ENCODE results near the gene METTL17.

The METTL17 gene

GRCh38 chr14:21041676-21042433 lies 52.1 kb downstream of the METTL17 start, which contains the start of gene RNASE7:
Gene RNASE7 (plus strand): TSS chr14:21042362. CDS start chr14:21042993, 631 bp downstream.
- no peak within 1 kb of the TSS for H3K27ac ChIP-seq (ENCODE audit: low read depth, low read length)
- H3K9me3 ChIP-seq (ENCODE audit: control insufficient read depth in 1 of 2, low read length in 2 of 2) = no peaks in the 10 kb centered on the region
- no peaks in the 10 kb centered on the region for H3K36me3 ChIP-seq (ENCODE audit: control insufficient read depth in 1 of 2, insufficient read depth in 2 of 2, low read length in 2 of 2)
- no peaks in the 10 kb centered on the region for H3K27me3 ChIP-seq (ENCODE audit: control insufficient read depth in 1 of 2, insufficient read depth in 2 of 2, low read length in 2 of 2)
- no peak within 1 kb of the TSS for H3K4me3 ChIP-seq (ENCODE audit: low read depth in 1 of 2, low read length in 2 of 2)
- peaks cover 33 to 38% of the 10 kb centered on the region in 2 donors for H3K4me1 ChIP-seq (ENCODE audit: control insufficient read depth in 1 of 2, insufficient read depth in 2 of 2, low read length in 2 of 2)
- H3K9ac ChIP-seq (ENCODE audit: low read depth in 1 of 2, low read length in 2 of 2) = no peak within 1 kb of the TSS

- H3K27me3 ChIP-seq (ENCODE audit: control insufficient read depth in 1 of 2, insufficient read depth in 2 of 2, low read length in 2 of 2) = no peaks in the 10 kb centered on the region
- peaks cover 31 to 35% of the 10 kb centered on the region in 2 donors for H3K4me1 ChIP-seq (ENCODE audit: control insufficient read depth in 1 of 2, insufficient read depth in 2 of 2, low read length in 2 of 2)
- no peak overlapping the region for H3K9ac ChIP-seq (ENCODE audit: low read depth in 1 of 2, low read length in 2 of 2)
- H3K4me3 ChIP-seq (ENCODE audit: low read depth in 1 of 2, low read length in 2 of 2) = no peak overlapping the region
- no peaks in the 10 kb centered on the region for H3K36me3 ChIP-seq (ENCODE audit: control insufficient read depth in 1 of 2, insufficient read depth in 2 of 2, low read length in 2 of 2)
- no peaks in the 10 kb centered on the region for H3K9me3 ChIP-seq (ENCODE audit: control insufficient read depth in 1 of 2, low read length in 2 of 2)
- no peak overlapping the region for H3K27ac ChIP-seq (ENCODE audit: low read depth, low read length)
Measured at GRCh38 chr14:21042918-21043317, 53.1 kb downstream of the METTL17 start.

- Histone ChIP-seq H3K4me3 (ENCODE audit: low read depth in 1 of 2, low read length in 2 of 2) (no peak overlapping the region), H3K27ac (ENCODE audit: low read depth, low read length) (no peak overlapping the region), H3K36me3 (ENCODE audit: control insufficient read depth in 1 of 2, insufficient read depth in 2 of 2, low read length in 2 of 2) (no peaks in the 10 kb centered on the region), H3K27me3 (ENCODE audit: control insufficient read depth in 1 of 2, insufficient read depth in 2 of 2, low read length in 2 of 2) (no peaks in the 10 kb centered on the region), H3K9me3 (ENCODE audit: control insufficient read depth in 1 of 2, low read length in 2 of 2) (no peaks in the 10 kb centered on the region), H3K4me1 (ENCODE audit: control insufficient read depth in 1 of 2, insufficient read depth in 2 of 2, low read length in 2 of 2) (peaks cover 26 to 30% of the 10 kb centered on the region in 2 donors), H3K9ac (ENCODE audit: low read depth in 1 of 2, low read length in 2 of 2) (no peak overlapping the region)
Measured at GRCh38 chr14:21043387-21043973, 53.7 kb downstream of the METTL17 start.

- Histone ChIP-seq H3K4me1 (ENCODE audit: control insufficient read depth in 1 of 2, insufficient read depth in 2 of 2, low read length in 2 of 2) (peaks cover 20 to 24% of the 10 kb centered on the region in 2 donors), H3K9ac (ENCODE audit: low read depth in 1 of 2, low read length in 2 of 2) (no peak overlapping the region)
Measured at GRCh38 chr14:21043974-21044618, 54.3 kb downstream of the METTL17 start.

More at GRCh38 chr14:21043974-21044618, 54.3 kb downstream of the METTL17 start:
- H3K36me3 ChIP-seq (ENCODE audit: control insufficient read depth in 1 of 2, insufficient read depth in 2 of 2, low read length in 2 of 2) = no peaks in the 10 kb centered on the region
- H3K4me3 ChIP-seq (ENCODE audit: low read depth in 1 of 2, low read length in 2 of 2) = no peak overlapping the region
- no peaks in the 10 kb centered on the region for H3K27me3 ChIP-seq (ENCODE audit: control insufficient read depth in 1 of 2, insufficient read depth in 2 of 2, low read length in 2 of 2)
- no peaks in the 10 kb centered on the region for H3K9me3 ChIP-seq (ENCODE audit: control insufficient read depth in 1 of 2, low read length in 2 of 2)
- no peak overlapping the region for H3K27ac ChIP-seq (ENCODE audit: low read depth, low read length)
